Measurements from ENCODE around the gene ELMO1. TPM values are rescaled to one million over a fixed set of nuclear protein-coding genes. Genes with fewer than 3 reads are reported as not detected.

The ELMO1 gene
- total RNA-seq, 1 donor from 2014 or later, result 0.69 TPM

- H3K4me3 ChIP-seq (ENCODE audit: low read depth, low read length), result no peak overlapping the region
- no peak for DNase-seq (ENCODE audit: low read depth)
- no peak for TF ChIP-seq CTCF (conservative IDR thresholded peaks at IDR 0.05; ENCODE audit: low read depth, low read length)
Observed at GRCh38 chr7:37379546-37380277, 69.0 kb downstream of the ELMO1 start.

- no peak for DNase-seq (ENCODE audit: low read depth)
- no peak overlapping the region for H3K4me3 ChIP-seq (ENCODE audit: low read depth, low read length)
- no peak for TF ChIP-seq CTCF (conservative IDR thresholded peaks at IDR 0.05; ENCODE audit: low read depth, low read length)
Observed at GRCh38 chr7:37377231-37377630, 71.4 kb downstream of the ELMO1 start.

GRCh38 chr7:37376386-37376785 is 72.3 kb downstream of the ELMO1 start:
- TF ChIP-seq CTCF (conservative IDR thresholded peaks at IDR 0.05; ENCODE audit: low read depth, low read length), result no peak
- no peak for DNase-seq (ENCODE audit: low read depth)
- H3K4me3 ChIP-seq (ENCODE audit: low read depth, low read length), result no peak overlapping the region

- no peak for DNase-seq (ENCODE audit: low read depth)
- H3K4me3 ChIP-seq (ENCODE audit: low read depth, low read length), result no peak overlapping the region
- no peak for TF ChIP-seq CTCF (conservative IDR thresholded peaks at IDR 0.05; ENCODE audit: low read depth, low read length)
Observed at GRCh38 chr7:37372750-37373149, 75.9 kb downstream of the ELMO1 start.

- TF ChIP-seq CTCF (conservative IDR thresholded peaks at IDR 0.05; ENCODE audit: low read depth, low read length), result no peak
- no peak for DNase-seq (ENCODE audit: low read depth)
- H3K4me3 ChIP-seq (ENCODE audit: low read depth, low read length), result no peak overlapping the region
Observed at GRCh38 chr7:37371755-37372154, 76.9 kb downstream of the ELMO1 start.

GRCh38 chr7:37369906-37370305 is 78.8 kb downstream of the ELMO1 start:
- no peak for TF ChIP-seq CTCF (conservative IDR thresholded peaks at IDR 0.05; ENCODE audit: low read depth, low read length)
- H3K4me3 ChIP-seq (ENCODE audit: low read depth, low read length), result no peak overlapping the region
- DNase-seq (ENCODE audit: low read depth), result no peak

- H3K4me3 ChIP-seq (ENCODE audit: low read depth, low read length), result no peak overlapping the region
- TF ChIP-seq CTCF (conservative IDR thresholded peaks at IDR 0.05; ENCODE audit: low read depth, low read length), result no peak
- DNase-seq (ENCODE audit: low read depth), result no peak
Observed at GRCh38 chr7:37368540-37368939, 80.1 kb downstream of the ELMO1 start.

All from epithelial cell of proximal tubule (primary cell).